Lower lobe of right lung (tissue), 2 donors: Measurements from ENCODE around the gene PFKFB2. TPM values are rescaled to one million over a fixed set of nuclear protein-coding genes. Genes with fewer than 3 reads are reported as not detected.

Experiments used
- ATAC-seq, 2 donors: fragments of 200-7000 bp; cut with Tn5 transposase; one replicate each; pipeline ENCODE4 v1.9.1; 2020 to 2022; ENCODE audit warnings: mild to moderate bottlenecking in 2 of 2, moderate library complexity in 2 of 2
- DNase-seq: peaks from one replicate; pipeline ENCODE4 v3.0.0-alpha.2; 2020
- H3K27ac ChIP-seq: fragments of 200-600 bp; one replicate; pipeline ENCODE4 v1.8.0; 2022
- H3K27me3 ChIP-seq: fragments of 200-600 bp; one replicate; pipeline ENCODE4 v1.8.0; 2022; ENCODE audit warnings: low read depth
- H3K36me3 ChIP-seq: fragments of 200-600 bp; one replicate; pipeline ENCODE4 v1.8.0; 2022; ENCODE audit warnings: mild to moderate bottlenecking
- H3K4me1 ChIP-seq: fragments of 200-600 bp; one replicate; pipeline ENCODE4 v1.8.0; 2022
- H3K4me3 ChIP-seq: fragments of 200-600 bp; one replicate; pipeline ENCODE4 v1.8.0; 2022; ENCODE audit warnings: mild to moderate bottlenecking
- H3K9me3 ChIP-seq: fragments of 200-600 bp; one replicate; pipeline ENCODE4 v1.8.0; 2022
- CTCF ChIP-seq: fragments of 200-600 bp; IDR thresholded peaks from one replicate; pipeline ENCODE4 v1.8.0; 2022; ENCODE audit warnings: antibody characterized with exemption, mild to moderate bottlenecking
- intact Hi-C: fragments of 100-400 bp; cut with DNase I; formaldehyde crosslinking; loops from one replicate; pipeline ENCODE4 v1.11.0; 2022
- total RNA-seq: library from RNA; stranded (reverse); fragmentation: NEBNext Ultra II Directional; extraction: Animal tissue kit (Norgen Biotek cat#: 25700); gene quantifications from one replicate; pipeline ENCODE4 v1.2.1, GENCODE V29; 2021
- donor health status: DM: no; HTN: yes; CAD: no; lungs with severe emphysema.

PFKFB2 gene
- total RNA-seq, 1 donor from 2014 or later = 41.5 TPM

GRCh38 chr1:207022996-207023679 is 29.9 kb upstream of the PFKFB2 start:
- peaks cover 10% of the 10 kb centered on the region for H3K36me3 ChIP-seq
- DNase-seq = no peak

GRCh38 chr1:207024202-207025145 is 28.6 kb upstream of the PFKFB2 start:
- Histone ChIP-seq H3K4me3 (peak overlapping the region; percentile 17), H3K9me3 (no peaks in the 10 kb centered on the region), H3K36me3 (peaks cover 10% of the 10 kb centered on the region), H3K4me1 (peaks cover 58% of the 10 kb centered on the region), H3K27me3 (no peaks in the 10 kb centered on the region), H3K27ac (peak overlapping the region; percentile 85)
- ATAC-seq (peak; percentile 5 to 52), DNase-seq (no peak)
- intact Hi-C loops = no loop called here
- no peak for TF ChIP-seq CTCF

More at GRCh38 chr1:207022996-207023679, 29.9 kb upstream of the PFKFB2 start:
- no peak for ATAC-seq
- H3K27ac ChIP-seq = peak overlapping the region; percentile 85
- no peak for TF ChIP-seq CTCF
- peaks cover 65% of the 10 kb centered on the region for H3K4me1 ChIP-seq
- H3K27me3 ChIP-seq = no peaks in the 10 kb centered on the region
- no peaks in the 10 kb centered on the region for H3K9me3 ChIP-seq
- intact Hi-C loops = no loop called here
- H3K4me3 ChIP-seq = no peak overlapping the region

DNA sequence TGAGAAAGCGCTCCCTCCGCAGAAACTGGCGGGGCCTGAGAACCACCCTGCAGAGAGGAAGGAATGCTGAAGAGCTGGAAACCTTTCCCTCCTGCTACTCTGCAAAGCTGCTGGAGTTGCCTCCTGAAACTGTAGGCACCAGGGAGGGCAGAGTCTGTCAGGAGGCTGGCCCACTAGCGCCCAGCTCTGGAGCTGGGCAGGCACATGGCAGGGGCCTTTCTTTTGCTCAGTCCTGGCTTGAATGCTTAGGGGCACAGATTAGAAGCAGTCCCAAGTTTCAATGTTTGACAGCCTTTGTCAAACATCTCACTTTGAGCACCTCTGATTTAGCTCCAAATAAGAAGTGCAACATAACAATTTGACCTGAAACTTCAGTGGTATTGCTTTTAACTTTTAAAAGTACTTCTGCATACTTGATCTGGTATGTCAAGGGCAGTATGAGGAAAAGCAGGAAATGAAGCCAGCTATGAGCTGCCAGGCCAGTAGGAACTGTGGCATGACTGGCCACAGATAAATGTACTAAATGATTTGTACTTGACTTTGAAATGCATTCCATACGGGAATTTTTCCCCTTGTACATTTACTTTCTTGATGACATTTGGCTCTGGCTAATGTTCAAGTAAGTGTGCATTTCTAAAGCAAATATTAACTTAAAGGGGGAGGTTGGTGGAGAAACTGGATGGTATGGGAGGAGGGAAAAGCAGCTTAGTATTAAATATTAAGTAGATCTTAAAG is 27.8 kb upstream of the PFKFB2 start:
- DNase-seq (peak; percentile 53), ATAC-seq (peak; percentile 81 to 84)
- Histone ChIP-seq H3K27me3 (no peaks in the 10 kb centered on the region), H3K4me1 (peaks cover 57% of the 10 kb centered on the region), H3K27ac (peak overlapping the region; percentile 85), H3K36me3 (peaks cover 10% of the 10 kb centered on the region), H3K9me3 (no peaks in the 10 kb centered on the region), H3K4me3 (peak overlapping the region; percentile 17)
- no peak for TF ChIP-seq CTCF
- intact Hi-C loops = no loop called here

DNA sequence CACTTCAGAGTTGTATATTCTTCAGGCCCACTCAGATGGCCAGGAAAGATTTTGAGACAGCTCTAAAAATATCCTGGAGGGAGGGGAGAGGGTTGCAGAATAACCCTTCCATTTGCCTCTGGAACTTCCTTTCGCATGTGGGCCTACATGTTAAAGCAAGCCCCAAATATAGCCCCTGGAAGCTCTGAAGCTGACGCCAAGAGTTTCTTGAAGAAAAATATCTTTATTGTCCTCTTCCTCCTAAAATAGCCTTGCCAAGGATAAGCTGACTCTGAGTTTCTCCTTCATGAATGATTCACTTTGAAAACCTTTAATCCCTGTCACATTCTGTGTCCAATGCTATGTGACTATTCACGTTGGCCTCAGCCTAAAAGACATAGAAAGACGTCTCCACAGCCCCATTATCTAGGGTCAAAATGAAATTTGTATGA is 27.0 kb upstream of the PFKFB2 start:
- peaks cover 49% of the 10 kb centered on the region for H3K4me1 ChIP-seq
- ATAC-seq (no peak), DNase-seq (no peak)
- H3K4me3 ChIP-seq = peak overlapping the region; percentile 53
- peak overlapping the region; percentile 85 for H3K27ac ChIP-seq
- intact Hi-C loops = no loop called here
- no peak for TF ChIP-seq CTCF
- H3K27me3 ChIP-seq = no peaks in the 10 kb centered on the region
- peaks cover 10% of the 10 kb centered on the region for H3K36me3 ChIP-seq
- no peaks in the 10 kb centered on the region for H3K9me3 ChIP-seq

- no peak for TF ChIP-seq CTCF
- peak; percentile 49 to 60 for ATAC-seq
- Histone ChIP-seq H3K4me3 (peak overlapping the region; percentile 53), H3K27ac (peak overlapping the region; percentile 85), H3K36me3 (peaks cover 6% of the 10 kb centered on the region), H3K27me3 (no peaks in the 10 kb centered on the region), H3K4me1 (peaks cover 41% of the 10 kb centered on the region), H3K9me3 (no peaks in the 10 kb centered on the region)
- DNase-seq = peak; percentile 63
- intact Hi-C loops = no loop called here
These were observed 25.8 kb upstream of the PFKFB2 start for GRCh38 chr1:207027206-207027777.
